ENCODE data around the gene UCK2. TPM values are rescaled to one million over a fixed set of nuclear protein-coding genes. Genes with fewer than 3 reads are reported as not detected.
A peak's percentile ranks its signal among the peaks of the same experiment; 100 is the strongest.

Gene UCK2
- total RNA-seq, 1 donor from 2014 or later: 19.6 TPM

GRCh38 chr1:165925498-165926079 lies 98.2 kb downstream of the UCK2 start:
- ChIA-PET CTCF (interaction anchor here (1.0 to 3.2 kb wide), 4 partner anchors 10 to 553 kb away, joined by 3 to 29 read pairs (median 10); no protein-coding TSS in a partner anchor), POLR2A (no interaction called here)
- TF ChIP-seq CTCF (IDR thresholded peaks at IDR 0.05): no peak
- no peaks in the 10 kb centered on the region for H3K36me3 Mint-ChIP-seq (ENCODE audit: low read depth)
- H3K9me3 Mint-ChIP-seq: no peaks in the 10 kb centered on the region
- no peak overlapping the region for H3K4me3 Mint-ChIP-seq
- H3K4me1 Mint-ChIP-seq: no peaks in the 10 kb centered on the region
- peaks cover 15% of the 10 kb centered on the region for H3K27me3 Mint-ChIP-seq
- ATAC-seq (ENCODE audit: low read depth) (no peak), DNase-seq (no peak)
- no peak overlapping the region for H3K27ac Mint-ChIP-seq
- intact Hi-C loops (cut with micrococcal nuclease): loop anchor here (2.0 kb wide), 1 partner anchor 239 kb away; no protein-coding TSS in a partner anchor

DNA sequence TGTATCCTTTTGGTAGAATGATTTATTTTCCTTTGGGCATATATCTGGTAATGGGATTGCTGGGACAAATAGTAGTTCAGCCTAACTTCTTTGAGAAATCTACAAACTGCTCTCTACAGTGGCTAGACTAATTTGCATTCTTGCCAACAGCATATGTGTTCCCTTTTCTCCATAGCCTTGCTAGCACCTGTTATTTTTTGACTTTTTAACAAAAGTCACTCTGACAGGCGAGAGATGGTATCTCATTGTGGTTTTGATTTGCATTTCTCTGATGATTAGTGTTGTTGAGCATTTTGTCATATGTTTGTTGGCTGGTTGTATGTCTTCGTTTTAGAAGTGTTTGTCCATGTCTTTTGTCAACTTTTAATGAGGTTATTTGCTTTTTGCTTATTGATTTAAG lies 99.8 kb downstream of the UCK2 start:
- Mint-ChIP-seq H3K4me1 (no peaks in the 10 kb centered on the region), H3K9me3 (no peaks in the 10 kb centered on the region)
- POLR2A ChIA-PET: no interaction called here

DNA sequence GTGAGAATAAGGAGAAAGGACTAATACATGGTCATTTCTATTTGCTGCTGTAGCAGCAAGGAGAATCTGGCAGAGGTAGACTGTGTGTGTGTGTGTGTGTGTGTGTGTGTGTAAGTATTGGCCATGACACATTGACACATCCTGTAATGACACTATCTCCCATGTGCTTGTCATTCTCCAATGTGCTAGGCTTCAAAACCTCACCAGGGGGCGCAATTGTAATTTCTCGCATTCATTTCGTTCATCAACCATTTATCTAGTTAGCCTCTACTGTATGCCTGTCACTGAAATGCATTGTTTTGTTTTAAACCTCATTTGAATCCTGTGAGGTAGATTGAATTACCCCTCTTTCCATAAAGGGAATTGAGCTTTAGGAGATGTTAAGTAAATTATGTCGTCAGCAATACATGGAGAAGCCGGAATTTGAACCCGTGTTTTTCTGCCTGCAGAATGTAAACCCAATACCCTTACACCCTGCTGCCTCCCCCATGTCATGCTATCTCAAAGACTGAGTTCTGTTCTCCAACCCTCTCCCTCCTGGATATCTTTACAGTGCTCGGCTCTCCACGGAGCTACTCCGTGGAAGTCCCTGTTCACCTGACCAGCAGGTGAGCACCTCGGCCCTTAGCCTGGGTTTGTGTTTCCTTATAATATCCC lies 100.8 kb downstream of the UCK2 start:
- H3K27me3 Mint-ChIP-seq: peaks cover 24% of the 10 kb centered on the region
- POLR2A ChIA-PET: no interaction called here

More for the DNA sequence above, 99.8 kb downstream of the UCK2 start:
- peaks cover 19% of the 10 kb centered on the region for H3K27me3 Mint-ChIP-seq
- H3K27ac Mint-ChIP-seq: no peak overlapping the region
- H3K4me3 Mint-ChIP-seq: no peak overlapping the region
- ATAC-seq (ENCODE audit: low read depth): no peak
- intact Hi-C loops (cut with micrococcal nuclease): no loop called here
- CTCF ChIA-PET: interaction anchor here (0.8 to 1.6 kb wide), 2 partner anchors 552 to 553 kb away, joined by 3 to 6 read pairs; no protein-coding TSS in a partner anchor
- H3K36me3 Mint-ChIP-seq (ENCODE audit: low read depth): no peaks in the 10 kb centered on the region
- no peak for DNase-seq
- no peak for TF ChIP-seq CTCF (IDR thresholded peaks at IDR 0.05)

DNA sequence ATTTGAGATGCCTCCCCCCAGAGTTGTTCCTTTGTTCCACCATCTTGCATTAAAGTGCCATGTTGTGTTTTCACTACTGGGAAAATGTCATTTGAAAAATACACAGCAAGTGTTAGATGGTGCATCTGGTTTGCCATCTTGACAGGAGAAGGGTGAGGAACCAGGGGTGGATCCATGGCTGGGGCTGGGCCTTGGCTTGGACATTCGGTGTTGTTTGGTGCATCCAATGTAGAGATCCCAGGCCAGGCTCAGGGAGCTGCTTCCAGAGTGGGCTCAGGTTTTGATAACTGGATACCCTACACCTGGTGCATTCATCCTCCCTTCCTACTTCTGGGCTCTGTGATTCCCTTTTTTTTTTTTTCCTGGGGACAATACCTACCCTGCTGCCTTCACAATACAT lies 103.5 kb downstream of the UCK2 start:
- Mint-ChIP-seq H3K36me3 (ENCODE audit: low read depth) (no peaks in the 10 kb centered on the region), H3K27ac (no peak overlapping the region), H3K4me3 (no peak overlapping the region), H3K4me1 (no peaks in the 10 kb centered on the region), H3K27me3 (peaks cover 27% of the 10 kb centered on the region), H3K9me3 (no peaks in the 10 kb centered on the region)
- intact Hi-C loops (cut with micrococcal nuclease): no loop called here
- ATAC-seq (ENCODE audit: low read depth) (no peak), DNase-seq (no peak)
- ChIA-PET POLR2A (no interaction called here), CTCF (interaction anchor here (1.8 kb wide), 1 partner anchor 548 kb away, joined by 4 read pairs; no protein-coding TSS in a partner anchor)
- no peak for TF ChIP-seq CTCF (IDR thresholded peaks at IDR 0.05)

More for the DNA sequence above, 100.8 kb downstream of the UCK2 start:
- H3K9me3 Mint-ChIP-seq: no peaks in the 10 kb centered on the region
- ATAC-seq (ENCODE audit: low read depth) (peak; percentile 42), DNase-seq (no peak)
- H3K36me3 Mint-ChIP-seq (ENCODE audit: low read depth): no peaks in the 10 kb centered on the region
- TF ChIP-seq CTCF (IDR thresholded peaks at IDR 0.05): peak; percentile 36
- CTCF ChIA-PET: interaction anchor here (0.7 to 1.6 kb wide), 3 partner anchors 552 to 1130 kb away, joined by 3 to 6 read pairs (median 4); no protein-coding TSS in a partner anchor
- intact Hi-C loops (cut with micrococcal nuclease): no loop called here
- H3K4me3 Mint-ChIP-seq: no peak overlapping the region
- no peaks in the 10 kb centered on the region for H3K4me1 Mint-ChIP-seq
- H3K27ac Mint-ChIP-seq: no peak overlapping the region

GRCh38 chr1:165933446-165934170 lies 106.2 kb downstream of the UCK2 start:
- DNase-seq: no peak
- Mint-ChIP-seq H3K27me3 (peaks cover 14% of the 10 kb centered on the region), H3K9me3 (no peaks in the 10 kb centered on the region), H3K4me1 (no peaks in the 10 kb centered on the region), H3K27ac (no peak overlapping the region), H3K36me3 (ENCODE audit: low read depth) (no peaks in the 10 kb centered on the region), H3K4me3 (no peak overlapping the region)
- ChIA-PET POLR2A (no interaction called here), CTCF (interaction anchor here (0.8 to 0.9 kb wide), 2 partner anchors 9 to 566 kb away, joined by 3 read pairs; no protein-coding TSS in a partner anchor)
- intact Hi-C loops (cut with micrococcal nuclease): no loop called here
- ATAC-seq (ENCODE audit: low read depth): no peak
- TF ChIP-seq CTCF (IDR thresholded peaks at IDR 0.05): no peak
